GM23338 (cell line): Measurements from ENCODE around the gene BCOR. TPM values are rescaled to one million over a fixed set of nuclear protein-coding genes. Genes with fewer than 3 reads are reported as not detected.

Source experiments
- ATAC-seq: fragments of 200-7000 bp; cut with Tn5 transposase; 3 replicates; pipeline ENCODE4 v1.9.1; 2020
- DNase-seq: peaks from one replicate; pipeline ENCODE4 v3.0.0-alpha.2; 2015; ENCODE audit warnings: low spot score
- H2AFZ ChIP-seq: fragments of 200-600 bp; sonication (generic); 2 replicates; pipeline ENCODE4 v1.8.0; 2016; ENCODE audit warnings: antibody characterized with exemption, mild to moderate bottlenecking, moderate library complexity
- H3F3A ChIP-seq: fragments of 200-600 bp; sonication (generic); replicated peaks from 2 replicates; pipeline ENCODE4 v1.8.0; 2017; ENCODE audit warnings: antibody characterized with exemption, mixed run types, low read depth
- H3K27ac ChIP-seq: fragments of 200-600 bp; sonication (generic); 2 replicates; pipeline ENCODE4 v1.6.1; 2016; ENCODE audit warnings: low read depth
- H3K27me3 ChIP-seq: fragments of 200-600 bp; sonication (generic); 2 replicates; pipeline ENCODE4 v1.8.0; 2016; ENCODE audit warnings: mild to moderate bottlenecking, mixed run types, moderate library complexity; ENCODE audit not compliant: insufficient read depth
- H3K36me3 ChIP-seq: fragments of 200-600 bp; sonication (generic); 2 replicates; pipeline ENCODE4 v1.8.0; 2016; ENCODE audit warnings: mild to moderate bottlenecking; ENCODE audit not compliant: insufficient read depth
- H3K4me1 ChIP-seq: fragments of 200-600 bp; sonication (generic); 2 replicates; pipeline ENCODE4 v1.8.0; 2016; ENCODE audit warnings: mild to moderate bottlenecking, moderate library complexity; ENCODE audit not compliant: insufficient read depth
- H3K4me2 ChIP-seq: fragments of 200-600 bp; sonication (generic); 2 replicates; pipeline ENCODE4 v1.7.1; 2017; ENCODE audit warnings: mixed run types
- H3K4me3 ChIP-seq: fragments of 200-600 bp; sonication (generic); 2 replicates; pipeline ENCODE4 v1.6.1; 2016; ENCODE audit warnings: mixed run types
- H3K79me2 ChIP-seq: fragments of 200-600 bp; sonication (generic); replicated peaks from 2 replicates; pipeline ENCODE4 v1.8.0; 2017; ENCODE audit warnings: mild to moderate bottlenecking; ENCODE audit not compliant: insufficient read depth
- H3K9me2 ChIP-seq: fragments of 200-600 bp; sonication (generic); 2 replicates; pipeline ENCODE4 v1.8.0; 2017; ENCODE audit not compliant: insufficient read depth
- H4K20me1 ChIP-seq: fragments of 200-600 bp; sonication (generic); replicated peaks from 2 replicates; pipeline ENCODE4 v1.8.0; 2017; ENCODE audit warnings: mild to moderate bottlenecking; ENCODE audit not compliant: insufficient read depth
- H3K27ac Mint-ChIP-seq: 2 replicates; pipeline ENCODE4 v1.8.0; 2020; ENCODE audit warnings: inconsistent platforms, mild to moderate bottlenecking, moderate library complexity, mixed read lengths
- H3K27me3 Mint-ChIP-seq: 3 replicates; pipeline ENCODE4 v1.8.0; 2022; ENCODE audit warnings: low read depth, mild to moderate bottlenecking, moderate library complexity, mixed read lengths, inconsistent platforms; ENCODE audit not compliant: insufficient read depth, poor library complexity
- H3K36me3 Mint-ChIP-seq: 3 replicates; pipeline ENCODE4 v1.8.0; 2021; ENCODE audit warnings: low read depth, mild to moderate bottlenecking, inconsistent platforms, moderate library complexity, mixed read lengths
- H3K4me1 Mint-ChIP-seq: 3 replicates; pipeline ENCODE4 v1.8.0; 2020; ENCODE audit warnings: mild to moderate bottlenecking, inconsistent platforms, mixed read lengths
- H3K4me3 Mint-ChIP-seq: 3 replicates; pipeline ENCODE4 v1.8.0; 2021; ENCODE audit warnings: moderate library complexity, mild to moderate bottlenecking, inconsistent platforms, mixed read lengths
- H3K9me3 Mint-ChIP-seq: 3 replicates; pipeline ENCODE4 v1.8.0; 2020; ENCODE audit warnings: moderate library complexity, mild to moderate bottlenecking, inconsistent platforms, mixed read lengths
- CREB1 ChIP-seq: fragments of 250-450 bp; sonication (Bioruptor Pico); IDR thresholded peaks from 2 replicates; pipeline ENCODE4 v1.5.0; 2020; ENCODE audit warnings: low read depth, mild to moderate bottlenecking, moderate library complexity
- CTCF ChIP-seq, 2 experiments: fragments of 200-600 bp in 1 of 2; sonication (generic) in 1 of 2; conservative IDR thresholded peaks; 2 replicates each; pipeline versions ENCODE4 v1.5.1 to v1.6.1; 2016 to 2017; ENCODE audit warnings: antibody characterized with exemption in 2 of 2, low read depth in 2 of 2, mild to moderate bottlenecking in 2 of 2, moderate library complexity in 1 of 2
- ETS1 ChIP-seq: IDR thresholded peaks from 2 replicates; pipeline ENCODE4 v1.6.1; 2016; ENCODE audit warnings: antibody characterized with exemption
- EZH2 ChIP-seq: fragments of 200-600 bp; sonication (generic); IDR thresholded peaks from one replicate; pipeline ENCODE4 v1.8.0; 2017; ENCODE audit warnings: antibody characterized with exemption, mild to moderate bottlenecking, low read depth; ENCODE audit not compliant: unreplicated experiment
- EZH2phosphoT487 ChIP-seq: fragments of 200-600 bp; sonication (generic); IDR thresholded peaks from one replicate; pipeline ENCODE4 v1.8.1; 2018; ENCODE audit warnings: antibody characterized with exemption; ENCODE audit not compliant: unreplicated experiment
- JUNB ChIP-seq: IDR thresholded peaks from one replicate; pipeline ENCODE4 v1.6.1; 2016; ENCODE audit warnings: antibody characterized with exemption; ENCODE audit not compliant: unreplicated experiment
- NANOG ChIP-seq: IDR thresholded peaks from 2 replicates; pipeline ENCODE4 v1.6.1; 2016; ENCODE audit warnings: antibody characterized with exemption, borderline replicate concordance
- POLR2AphosphoS5 ChIP-seq: IDR thresholded peaks from 2 replicates; pipeline ENCODE4 v1.6.1; 2016; ENCODE audit warnings: antibody characterized with exemption, low read depth
- STAT1 ChIP-seq: IDR thresholded peaks from one replicate; pipeline ENCODE4 v1.6.1; 2016; ENCODE audit warnings: antibody characterized with exemption; ENCODE audit not compliant: unreplicated experiment
- ZNF114 ChIP-seq: fragments of 250-450 bp; sonication (Bioruptor Pico); IDR thresholded peaks from 2 replicates; pipeline ENCODE4 v1.5.0; 2020; ENCODE audit warnings: mild to moderate bottlenecking, moderate library complexity
- ZNF331 ChIP-seq: fragments of 250-450 bp; sonication (Bioruptor Pico); IDR thresholded peaks from 2 replicates; pipeline ENCODE4 v1.5.0; 2020; ENCODE audit warnings: low read depth, mild to moderate bottlenecking, moderate library complexity
- ZNF462 ChIP-seq: fragments of 250-450 bp; sonication (Bioruptor Pico); IDR thresholded peaks from 2 replicates; pipeline ENCODE4 v1.5.0; 2020; ENCODE audit warnings: mild to moderate bottlenecking, moderate library complexity
- polyA plus RNA-seq: library from polyadenylated mRNA; unstranded; fragments of >200 nt; fragmentation: Nextera tagmentation; extraction: Ambion mirVana; gene quantifications from 2 replicates; pipeline ENCODE4 v1.2.1, GENCODE V29; 2016
- total RNA-seq: library from RNA; depleted of rRNA; stranded (reverse); fragments of >200 nt; shearing (Covaris generic); gene quantifications from 2 replicates; pipeline ENCODE4 v1.2.3, GENCODE V29; 2014
- TF ChIP-seq, protein P1 (sequence below): IDR thresholded peaks from one replicate; pipeline ENCODE4 v1.6.1; 2018; ENCODE audit warnings: antibody characterized with exemption; ENCODE audit not compliant: unreplicated experiment

BCOR gene
- total and polyA plus RNA-seq, 2 experiments from 2014 or later: 25.5 to 60.8 TPM

DNA sequence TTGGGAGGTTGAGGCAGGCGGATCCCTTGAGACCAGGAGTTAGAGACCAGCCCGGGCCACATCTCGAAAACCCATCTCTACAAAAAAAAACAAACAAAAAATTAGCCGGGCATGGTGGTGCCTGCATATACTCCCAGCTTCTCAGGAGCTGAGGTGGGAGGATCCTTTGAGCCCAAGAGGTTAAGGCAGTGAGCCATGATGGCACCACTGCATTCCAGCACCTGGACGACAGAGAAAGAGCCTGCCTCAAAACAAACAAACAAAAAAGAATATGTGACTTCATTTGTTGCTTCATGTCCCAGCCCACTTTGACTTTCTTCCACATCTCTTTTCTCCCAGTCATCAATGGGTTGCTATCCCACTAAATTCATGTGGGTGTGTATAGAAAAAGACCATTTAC is 79.7 kb downstream of the BCOR start:
- TF ChIP-seq NANOG: no peak
- no peak for TF ChIP-seq JUNB
- no peak for TF ChIP-seq STAT1
- no peak for TF ChIP-seq EZH2
- no peak for TF ChIP-seq CREB1 (CRISPR knock-in tag)
- no peak for TF ChIP-seq POLR2AphosphoS5
- TF ChIP-seq ZNF331 (CRISPR knock-in tag): no peak
- no peak for TF ChIP-seq ZNF462
- TF ChIP-seq, protein P1, sequence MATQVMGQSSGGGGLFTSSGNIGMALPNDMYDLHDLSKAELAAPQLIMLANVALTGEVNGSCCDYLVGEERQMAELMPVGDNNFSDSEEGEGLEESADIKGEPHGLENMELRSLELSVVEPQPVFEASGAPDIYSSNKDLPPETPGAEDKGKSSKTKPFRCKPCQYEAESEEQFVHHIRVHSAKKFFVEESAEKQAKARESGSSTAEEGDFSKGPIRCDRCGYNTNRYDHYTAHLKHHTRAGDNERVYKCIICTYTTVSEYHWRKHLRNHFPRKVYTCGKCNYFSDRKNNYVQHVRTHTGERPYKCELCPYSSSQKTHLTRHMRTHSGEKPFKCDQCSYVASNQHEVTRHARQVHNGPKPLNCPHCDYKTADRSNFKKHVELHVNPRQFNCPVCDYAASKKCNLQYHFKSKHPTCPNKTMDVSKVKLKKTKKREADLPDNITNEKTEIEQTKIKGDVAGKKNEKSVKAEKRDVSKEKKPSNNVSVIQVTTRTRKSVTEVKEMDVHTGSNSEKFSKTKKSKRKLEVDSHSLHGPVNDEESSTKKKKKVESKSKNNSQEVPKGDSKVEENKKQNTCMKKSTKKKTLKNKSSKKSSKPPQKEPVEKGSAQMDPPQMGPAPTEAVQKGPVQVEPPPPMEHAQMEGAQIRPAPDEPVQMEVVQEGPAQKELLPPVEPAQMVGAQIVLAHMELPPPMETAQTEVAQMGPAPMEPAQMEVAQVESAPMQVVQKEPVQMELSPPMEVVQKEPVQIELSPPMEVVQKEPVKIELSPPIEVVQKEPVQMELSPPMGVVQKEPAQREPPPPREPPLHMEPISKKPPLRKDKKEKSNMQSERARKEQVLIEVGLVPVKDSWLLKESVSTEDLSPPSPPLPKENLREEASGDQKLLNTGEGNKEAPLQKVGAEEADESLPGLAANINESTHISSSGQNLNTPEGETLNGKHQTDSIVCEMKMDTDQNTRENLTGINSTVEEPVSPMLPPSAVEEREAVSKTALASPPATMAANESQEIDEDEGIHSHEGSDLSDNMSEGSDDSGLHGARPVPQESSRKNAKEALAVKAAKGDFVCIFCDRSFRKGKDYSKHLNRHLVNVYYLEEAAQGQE: no peak
- TF ChIP-seq CTCF (conservative IDR thresholded peaks at IDR 0.05; ENCODE audit: low read depth in 2 of 2): no peak
- TF ChIP-seq ZNF114 (CRISPR knock-in tag): no peak
- TF ChIP-seq EZH2phosphoT487: no peak
- TF ChIP-seq ETS1: no peak
- Mint-ChIP-seq H3K4me1 (peaks cover 4% of the 10 kb centered on the region; the same call in 2 of the 3 replicates), H3K4me3 (no peak overlapping the region), H3K27me3 (peaks cover 7% of the 10 kb centered on the region), H3K27ac (no peak overlapping the region), H3K36me3 (no peaks in the 10 kb centered on the region), H3K9me3 (0 out of 3 replicates have a peak, but pooled peaks cover 2% of the 10 kb centered on the region)
- Histone ChIP-seq H2AFZ (no peak overlapping the region), H3K27ac (no peak overlapping the region), H3K4me3 (no peak overlapping the region), H3F3A (no peaks in the 10 kb centered on the region; the same call in 1 of the 2 replicates), H3K79me2 (no peaks in the 10 kb centered on the region), H3K36me3 (no peaks in the 10 kb centered on the region), H4K20me1 (no peaks in the 10 kb centered on the region), H3K27me3 (peaks cover 34% of the 10 kb centered on the region), H3K9me2 (no peaks in the 10 kb centered on the region), H3K4me1 (peaks cover 10% of the 10 kb centered on the region; the same call in 1 of the 2 replicates), H3K4me2 (no peak overlapping the region)
- ATAC-seq: no peak
- DNase-seq: no peak
